Measurements from ENCODE around the gene PDS5A.

GRCh38 chr4:39825741-39826231 lies 151.9 kb downstream of the PDS5A start:
- TF ChIP-seq CTCF (IDR thresholded peaks at IDR 0.05; ENCODE audit: extremely low read depth in 1 of 2, insufficient read depth in 1 of 2, low read depth in 1 of 2, low read length in 2 of 2) (no peak), JUN (IDR thresholded peaks at IDR 0.05; ENCODE audit: borderline replicate concordance, insufficient read depth, insufficient read length, low read depth) (no peak), POLR2A (IDR thresholded peaks at IDR 0.05; ENCODE audit: low read depth, low read length) (no peak), POLR2AphosphoS5 (IDR thresholded peaks at IDR 0.05; ENCODE audit: insufficient read depth, low read depth, low read length) (no peak), EZH2 (IDR thresholded peaks at IDR 0.05; ENCODE audit: borderline replicate concordance, low read depth, low read length, severe bottlenecking) (no peak), MAX (IDR thresholded peaks at IDR 0.05; ENCODE audit: insufficient read depth, insufficient read length) (no peak), FOS (IDR thresholded peaks at IDR 0.05; ENCODE audit: borderline replicate concordance, insufficient read depth, low read length) (peak; percentile 6), MYC (IDR thresholded peaks at IDR 0.05; ENCODE audit: low read depth, low read length) (no peak), GATA2 (IDR thresholded peaks at IDR 0.05; ENCODE audit: insufficient read depth, insufficient read length, low read depth, low read length) (no peak)
